Lung (tissue), 12 donors: ENCODE results near the gene EBLN1. TPM values are rescaled to one million over a fixed set of nuclear protein-coding genes. Genes with fewer than 3 reads are reported as not detected.

Experiments
- ATAC-seq: fragments of 200-7000 bp; cut with Tn5 transposase; one replicate; pipeline ENCODE4 v1.9.1; 2020; ENCODE audit warnings: moderate number of reproducible peaks; ENCODE audit not compliant: insufficient read depth, low FRiP score
- DNase-seq, 3 donors: peaks; one replicate each; pipeline ENCODE4 v3.0.0-alpha.2; 2013 to 2017
- H3K27ac ChIP-seq, 2 donors: one replicate each; pipeline ENCODE4 v1.5.1; 2013; ENCODE audit warnings: mild to moderate bottlenecking in 2 of 2, moderate library complexity in 2 of 2, control low read depth in 1 of 2, inconsistent platforms in 1 of 2, low read depth in 1 of 2, low read length in 1 of 2
- H3K27me3 ChIP-seq, 3 donors: one replicate each; pipeline ENCODE4 v1.5.1; 2013; ENCODE audit warnings: low read length in 2 of 3; ENCODE audit not compliant: control insufficient read depth in 3 of 3, insufficient read depth in 3 of 3
- H3K36me3 ChIP-seq, 4 donors: one replicate each; pipeline ENCODE4 v1.5.1; 2013; ENCODE audit warnings: low read length in 4 of 4, mild to moderate bottlenecking in 1 of 4, moderate library complexity in 1 of 4; ENCODE audit not compliant: control insufficient read depth in 4 of 4, insufficient read depth in 4 of 4
- H3K4me1 ChIP-seq, 5 donors: one replicate each; pipeline ENCODE4 v1.5.1; 2013; ENCODE audit warnings: low read length in 5 of 5, mild to moderate bottlenecking in 2 of 5, moderate library complexity in 1 of 5; ENCODE audit not compliant: control insufficient read depth in 5 of 5, insufficient read depth in 5 of 5
- H3K4me3 ChIP-seq: one replicate; pipeline ENCODE4 v1.5.1; 2013; ENCODE audit warnings: mild to moderate bottlenecking, control low read depth, moderate library complexity
- H3K9ac ChIP-seq, 2 donors: one replicate each; pipeline ENCODE4 v1.5.1; 2013; ENCODE audit warnings: low read length in 2 of 2, control low read depth in 1 of 2; ENCODE audit not compliant: insufficient read depth in 1 of 2
- H3K9me3 ChIP-seq, 4 donors: one replicate each; pipeline ENCODE4 v1.5.1; 2013; ENCODE audit warnings: low read length in 3 of 4, mild to moderate bottlenecking in 1 of 4, moderate library complexity in 1 of 4; ENCODE audit not compliant: control insufficient read depth in 4 of 4, insufficient read depth in 3 of 4
- WGBS, 2 donors: extraction: QIAGEN DNeasy Blood & Tissue Kit; methylation state at CpG; one replicate each; pipeline ENCODE4 v1.1.7; 2013; 5-methylcytosine and 5-hydroxymethylcytosine counted together
- polyA plus RNA-seq, 2 donors: library from polyadenylated mRNA; stranded (reverse); fragments of 200-250 nt; gene quantifications; one replicate each; pipeline ENCODE4 v1.2.1, GENCODE V29; 2013
- total RNA-seq, 2 donors: library from RNA; depleted of rRNA in 1 of 2; stranded (reverse); fragments of >200 nt in 1 of 2; gene quantifications; one replicate each; pipeline ENCODE4 v1.2.1, GENCODE V29; 2014 to 2021
- TF ChIP-seq, protein P1 (sequence below): IDR thresholded peaks from 2 replicates; pipeline ENCODE4 v1.5.1; 2012; ENCODE audit warnings: mild to moderate bottlenecking; ENCODE audit errors: control extremely low read depth, extremely low read depth
- donor health status: control.
- donor health status: control.
- donor health status: Bipolar disorder and iron deficiency.
- donor health status: healthy.
- donor health status: DM: yes; HTN: yes; CAD: no.

Gene EBLN1
- total and polyA plus RNA-seq, 4 donors, result not detected

DNA sequence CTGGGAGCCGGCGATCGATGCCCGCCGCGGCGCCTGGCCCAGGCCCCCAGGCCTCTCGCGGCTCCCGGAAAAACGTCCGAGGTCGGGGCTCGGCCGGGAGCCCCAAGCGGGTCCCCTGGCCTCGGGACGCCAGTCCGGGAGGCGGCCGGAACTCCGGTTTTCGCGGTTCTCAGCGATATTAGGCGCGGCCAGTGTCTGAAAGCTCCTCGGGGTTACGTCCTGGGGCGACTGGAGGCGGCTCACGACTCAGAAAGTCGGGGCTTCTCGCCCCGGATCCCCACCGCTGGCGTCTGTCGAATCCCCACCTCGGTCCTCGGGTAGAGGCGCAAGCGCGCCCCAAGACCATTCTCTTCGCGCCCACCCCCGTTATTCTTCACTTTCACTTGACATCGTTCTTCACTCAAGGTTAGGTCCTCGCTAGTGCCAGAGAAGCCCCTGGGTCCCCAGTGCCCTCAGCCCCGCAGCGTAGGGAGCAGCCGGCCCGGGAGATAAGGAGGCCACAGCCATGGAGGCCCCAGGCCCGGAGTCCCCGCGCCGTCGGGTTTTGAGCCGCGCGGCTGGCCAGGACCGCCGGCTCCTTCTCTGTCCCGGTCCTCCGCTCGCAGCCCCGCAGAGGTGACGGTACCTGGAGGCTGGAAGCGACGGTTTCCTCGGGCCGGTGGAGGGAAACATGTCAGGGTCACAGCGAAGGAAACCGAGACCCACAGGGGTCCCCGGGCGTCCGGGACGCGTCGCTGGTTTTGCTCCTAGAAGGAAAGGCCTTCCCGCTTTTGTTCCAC, 35.2 kb upstream of the EBLN1 start:
- Histone ChIP-seq H3K27ac (peak overlapping the region; percentile 85 to 92), H3K4me1 (peaks cover 0 to 5% (median 0%) of the 10 kb centered on the region in 5 donors), H3K36me3 (no peaks in the 10 kb centered on the region), H3K9ac (peak overlapping the region; percentile 62 to 94), H3K4me3 (peak overlapping the region; percentile 69), H3K27me3 (peaks cover 0 to 42% (median 35%) of the 10 kb centered on the region in 3 donors), H3K9me3 (no peaks in the 10 kb centered on the region)
- ATAC-seq (peak; percentile 61), DNase-seq (peak; percentile 60 to 67 (median 61))
- TF ChIP-seq, protein P1, sequence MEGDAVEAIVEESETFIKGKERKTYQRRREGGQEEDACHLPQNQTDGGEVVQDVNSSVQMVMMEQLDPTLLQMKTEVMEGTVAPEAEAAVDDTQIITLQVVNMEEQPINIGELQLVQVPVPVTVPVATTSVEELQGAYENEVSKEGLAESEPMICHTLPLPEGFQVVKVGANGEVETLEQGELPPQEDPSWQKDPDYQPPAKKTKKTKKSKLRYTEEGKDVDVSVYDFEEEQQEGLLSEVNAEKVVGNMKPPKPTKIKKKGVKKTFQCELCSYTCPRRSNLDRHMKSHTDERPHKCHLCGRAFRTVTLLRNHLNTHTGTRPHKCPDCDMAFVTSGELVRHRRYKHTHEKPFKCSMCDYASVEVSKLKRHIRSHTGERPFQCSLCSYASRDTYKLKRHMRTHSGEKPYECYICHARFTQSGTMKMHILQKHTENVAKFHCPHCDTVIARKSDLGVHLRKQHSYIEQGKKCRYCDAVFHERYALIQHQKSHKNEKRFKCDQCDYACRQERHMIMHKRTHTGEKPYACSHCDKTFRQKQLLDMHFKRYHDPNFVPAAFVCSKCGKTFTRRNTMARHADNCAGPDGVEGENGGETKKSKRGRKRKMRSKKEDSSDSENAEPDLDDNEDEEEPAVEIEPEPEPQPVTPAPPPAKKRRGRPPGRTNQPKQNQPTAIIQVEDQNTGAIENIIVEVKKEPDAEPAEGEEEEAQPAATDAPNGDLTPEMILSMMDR, result no peak
- 3 to 7% methylated on average over 72 to 80 of the region's 80 CpGs for WGBS, 2 donors

DNA sequence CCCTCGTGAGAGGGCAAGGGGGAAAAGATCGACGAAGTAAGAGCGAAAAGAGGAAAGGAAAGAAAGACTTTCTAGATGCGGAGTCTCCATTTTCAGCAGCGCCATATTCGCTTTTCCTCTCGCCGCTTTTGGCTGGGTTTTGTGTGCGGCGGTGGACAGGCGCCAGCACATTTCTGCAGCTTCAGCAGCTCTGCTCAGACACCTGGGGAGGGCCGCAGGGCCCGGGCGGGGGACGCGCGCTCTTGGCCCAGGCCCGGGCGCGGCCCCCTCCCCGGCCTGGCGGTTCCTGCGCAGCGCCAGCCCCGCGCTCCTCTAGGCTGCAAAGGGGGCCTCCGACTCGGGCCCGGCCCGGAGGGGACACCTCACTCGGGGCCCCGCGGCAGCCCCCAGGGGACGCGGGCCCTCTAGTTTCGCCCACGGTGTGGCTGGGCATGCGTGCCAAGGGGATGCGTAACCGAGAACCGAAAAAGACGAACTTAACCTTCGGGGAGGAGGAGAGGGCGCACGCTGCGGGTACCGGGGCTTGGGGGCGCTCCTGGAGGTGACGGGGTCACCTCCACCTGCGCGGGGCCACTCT, 34.5 kb upstream of the EBLN1 start:
- peaks cover 0 to 5% (median 0%) of the 10 kb centered on the region in 5 donors for H3K4me1 ChIP-seq
- TF ChIP-seq, protein P1, result no peak
- no peaks in the 10 kb centered on the region for H3K9me3 ChIP-seq
- H3K9ac ChIP-seq, result peak overlapping the region; percentile 94 to 98
- H3K27ac ChIP-seq, result peak overlapping the region; percentile 85 to 92
- ATAC-seq (peak; percentile 61), DNase-seq (peak; percentile 79 to 89 (median 84))
- no peaks in the 10 kb centered on the region for H3K36me3 ChIP-seq
- peak overlapping the region; percentile 69 for H3K4me3 ChIP-seq
- peaks cover 0 to 36% (median 28%) of the 10 kb centered on the region in 3 donors for H3K27me3 ChIP-seq
- 0% methylated on average over 47 to 52 of the region's 52 CpGs for WGBS, 2 donors

DNA sequence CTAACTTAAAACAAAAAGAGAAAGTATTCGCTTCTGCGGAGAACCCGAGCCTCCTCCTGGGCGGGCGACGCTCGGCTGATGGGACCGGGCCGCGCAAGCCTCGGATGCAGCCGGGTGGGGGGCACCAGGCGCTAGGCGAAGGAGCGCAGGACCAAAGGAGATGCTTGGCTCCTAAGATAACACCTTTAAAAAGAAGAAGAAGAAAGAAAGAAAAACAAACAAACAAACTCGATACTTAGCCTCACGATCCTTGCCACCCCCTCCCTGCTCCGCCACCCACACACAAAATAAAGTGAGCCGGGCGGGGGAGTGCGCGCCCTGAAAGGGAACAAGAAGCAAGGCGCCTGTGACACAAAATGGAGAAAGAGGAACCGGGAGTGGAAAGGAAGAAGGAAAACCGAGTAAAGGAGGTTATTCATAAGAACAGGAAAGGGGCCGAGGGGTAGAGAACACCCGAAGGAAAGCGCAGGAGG, 34.0 kb upstream of the EBLN1 start:
- peaks cover 0 to 5% (median 0%) of the 10 kb centered on the region in 5 donors for H3K4me1 ChIP-seq
- H3K27me3 ChIP-seq, result peaks cover 0 to 31% (median 23%) of the 10 kb centered on the region in 3 donors
- H3K9me3 ChIP-seq, result no peaks in the 10 kb centered on the region
- WGBS, 2 donors, result 0 to 1% methylated on average over 28 of the region's 28 CpGs
- peak overlapping the region; percentile 94 to 98 for H3K9ac ChIP-seq
- DNase-seq, result peak; percentile 72 to 86 (median 77)
- H3K36me3 ChIP-seq, result no peaks in the 10 kb centered on the region
- peak overlapping the region; percentile 69 for H3K4me3 ChIP-seq
- H3K27ac ChIP-seq, result peak overlapping the region; percentile 85 to 92
- TF ChIP-seq, protein P1, result no peak
- peak; percentile 53 for ATAC-seq
